ENCODE data around the gene ZNF316.

DNA sequence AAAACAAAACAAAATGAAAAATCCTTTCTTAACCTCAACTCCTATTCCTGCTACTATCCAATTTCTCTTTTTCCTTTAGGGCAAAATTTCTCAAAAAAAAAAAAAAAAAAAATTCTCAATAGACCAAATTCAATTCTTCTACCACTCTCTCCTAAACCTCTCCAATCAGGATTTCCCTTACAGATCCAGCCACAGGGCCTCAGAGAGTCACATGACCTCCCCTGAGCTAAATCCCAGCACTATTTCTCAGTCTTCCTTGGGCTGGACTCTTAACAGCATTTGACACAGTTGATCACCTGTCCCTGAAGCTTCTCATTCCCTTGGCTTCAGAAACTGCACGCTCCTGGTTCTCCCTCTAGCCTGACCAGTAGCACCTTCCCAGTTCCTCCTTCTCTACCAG, 64.7 kb downstream of the ZNF316 start:
- no peak for TF ChIP-seq CTCF (IDR thresholded peaks at IDR 0.05; ENCODE audit: poor library complexity)
- TF ChIP-seq EZH2 (IDR thresholded peaks at IDR 0.05; ENCODE audit: borderline replicate concordance): no peak
- no peak for TF ChIP-seq EZH2phosphoT487 (IDR thresholded peaks at IDR 0.05; ENCODE audit: low read depth, severe bottlenecking, unreplicated experiment)
